Heart right ventricle (tissue), 16 donors: ENCODE measurements around the gene NBEA. TPM values are rescaled to one million over a fixed set of nuclear protein-coding genes. Genes with fewer than 3 reads are reported as not detected.
A peak's percentile ranks its signal among the peaks of the same experiment; 100 is the strongest.

Source experiments
- ATAC-seq, 8 donors: fragments of 200-7000 bp; cut with Tn5 transposase; one replicate each; pipeline ENCODE4 v1.9.1; 2020; ENCODE audit warnings: mild to moderate bottlenecking in 8 of 8, moderate library complexity in 8 of 8, moderate number of reproducible peaks in 1 of 8
- DNase-seq, 2 donors: peaks; one replicate each; pipeline ENCODE4 v3.0.0-alpha.2; 2020
- H3K27ac ChIP-seq, 10 donors: fragments of 200-600 bp; sonication (generic) in 2 of 10; one replicate each; pipeline versions ENCODE4 v1.5.0 to v1.8.0; 2020 to 2022; ENCODE audit warnings: mild to moderate bottlenecking in 3 of 10
- H3K27me3 ChIP-seq, 7 donors: fragments of 200-600 bp; one replicate each; pipeline ENCODE4 v1.8.0; 2021 to 2022; ENCODE audit warnings: mild to moderate bottlenecking in 2 of 7
- H3K36me3 ChIP-seq, 9 donors: fragments of 200-600 bp; sonication (generic) in 1 of 9; one replicate each; pipeline versions ENCODE4 v1.5.0 to v1.8.0; 2020 to 2022; ENCODE audit warnings: mild to moderate bottlenecking in 2 of 9
- H3K4me1 ChIP-seq, 9 donors: fragments of 200-600 bp; sonication (generic) in 1 of 9; one replicate each; pipeline versions ENCODE4 v1.5.0 to v1.8.0; 2020 to 2022; ENCODE audit warnings: mild to moderate bottlenecking in 4 of 9
- H3K4me3 ChIP-seq, 10 donors: fragments of 200-600 bp; sonication (generic) in 2 of 10; one replicate each; pipeline versions ENCODE4 v1.5.0 to v1.8.0; 2020 to 2022; ENCODE audit warnings: mild to moderate bottlenecking in 7 of 10, moderate library complexity in 2 of 10
- H3K9me3 ChIP-seq, 11 donors: fragments of 200-600 bp in 10 of 11; sonication (generic) in 2 of 11; one replicate each; pipeline versions ENCODE4 v1.5.0 to v1.8.0; 2013 to 2022; ENCODE audit warnings: mild to moderate bottlenecking in 2 of 11, control low read depth in 1 of 11, moderate library complexity in 1 of 11
- WGBS, 2 donors: extraction: QIAGEN DNeasy Blood & Tissue Kit; methylation state at CpG; one replicate each; pipeline ENCODE4 v1.1.7; 2013; ENCODE audit warnings: inconsistent platforms in 1 of 2; 5-methylcytosine and 5-hydroxymethylcytosine counted together
- intact Hi-C, 10 donors: fragments of 100-400 bp; cut with DNase I; formaldehyde crosslinking; loops; one replicate each; pipeline versions ENCODE4 v1.11.1 to v1.14.2; 2022
- polyA plus RNA-seq, 2 donors: library from polyadenylated mRNA; stranded (reverse); fragments of 200-250 nt; gene quantifications; one replicate each; pipeline ENCODE4 v1.2.3, GENCODE V29; 2013
- total RNA-seq, 10 donors: library from RNA; stranded (reverse); fragmentation: NEBNext Ultra II Directional in 3 of 10; extraction: Animal tissue kit (Norgen Biotek cat#: 25700) in 3 of 10; gene quantifications; one replicate each; pipeline versions ENCODE4 v1.2.1 to v1.2.4, GENCODE V29; 2021 to 2023
- TF ChIP-seq, protein P1 (sequence below), 9 donors: fragments of 200-600 bp; sonication (generic) in 2 of 9; IDR thresholded peaks; one replicate each; pipeline versions ENCODE4 v1.5.0 to v1.8.0; 2021 to 2022; ENCODE audit warnings: antibody characterized with exemption in 9 of 9, mild to moderate bottlenecking in 5 of 9, moderate library complexity in 1 of 9
- donor health status: Arrhythmogenic right ventricular cardiomyopathy.
- donor health status: ischemic (EF 13 %, LVEDD 7.1; RV severe dilation, severe dysfunction).
- donor health status: healthy with polysubstance abuse.
- donor health status: DM: no; HTN: yes; CAD: no.
- donor health status: DM: no; HTN: no; CAD: no.
- donor health status: ischemic (EF 25% LVEDD 6.9; RV normal size, moderate dysfunction).
- donor health status: ischemic (EF 25% LVEDD 5.7; RV mildly dilated, moderate dysfunction).
- donor health status: healthy.
- donor health status: DM: yes; HTN: yes; CAD: no.
- donor health status: Ischemic cardiomyopathy.
- donor health status: ischemic (EF 35%, LVEDD 5.7; RV mildly dilated, moderate dysfunction).
- donor health status: nonischemic (EF 11% LVEDD 7.7; RV severe dilation, severe dysfunction).
- donor health status: DM: yes; HTN: yes; CAD: no.
- donor health status: PGD.
- donor health status: ischemic (EF 29% LVEDD 5.4; RV normal size, mild dysfunction).
- donor health status: nonischemic (EF 23%, LVEDD 6.1; RV moderate dilation, normal function).

The NBEA gene
- total and polyA plus RNA-seq, 12 donors, result 4.3 to 30.6 (median 24.5) TPM

DNA sequence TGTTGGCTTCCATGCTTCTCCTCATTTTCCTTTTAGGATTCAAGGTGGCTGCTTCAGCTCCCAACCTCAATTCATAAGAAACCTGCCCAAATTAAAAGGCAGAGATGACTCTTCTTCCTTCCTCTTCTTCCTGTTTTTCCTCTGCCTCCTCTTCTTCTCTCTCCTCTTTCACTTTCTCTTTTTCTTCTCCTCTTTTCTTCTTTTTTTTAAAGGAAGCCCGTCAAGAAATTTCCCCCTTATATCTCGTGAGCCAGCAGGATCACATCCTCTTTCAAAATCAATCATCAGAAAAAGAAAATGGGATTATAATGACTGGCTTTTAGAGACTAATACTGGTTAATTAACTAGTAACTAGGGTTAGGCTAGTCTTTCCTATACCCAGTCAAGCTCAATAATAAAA lies 220.3 kb downstream of the NBEA start:
- 46 to 64% methylated on average over 2 of the region's 2 CpGs for WGBS, 2 donors
- TF ChIP-seq, protein P1, sequence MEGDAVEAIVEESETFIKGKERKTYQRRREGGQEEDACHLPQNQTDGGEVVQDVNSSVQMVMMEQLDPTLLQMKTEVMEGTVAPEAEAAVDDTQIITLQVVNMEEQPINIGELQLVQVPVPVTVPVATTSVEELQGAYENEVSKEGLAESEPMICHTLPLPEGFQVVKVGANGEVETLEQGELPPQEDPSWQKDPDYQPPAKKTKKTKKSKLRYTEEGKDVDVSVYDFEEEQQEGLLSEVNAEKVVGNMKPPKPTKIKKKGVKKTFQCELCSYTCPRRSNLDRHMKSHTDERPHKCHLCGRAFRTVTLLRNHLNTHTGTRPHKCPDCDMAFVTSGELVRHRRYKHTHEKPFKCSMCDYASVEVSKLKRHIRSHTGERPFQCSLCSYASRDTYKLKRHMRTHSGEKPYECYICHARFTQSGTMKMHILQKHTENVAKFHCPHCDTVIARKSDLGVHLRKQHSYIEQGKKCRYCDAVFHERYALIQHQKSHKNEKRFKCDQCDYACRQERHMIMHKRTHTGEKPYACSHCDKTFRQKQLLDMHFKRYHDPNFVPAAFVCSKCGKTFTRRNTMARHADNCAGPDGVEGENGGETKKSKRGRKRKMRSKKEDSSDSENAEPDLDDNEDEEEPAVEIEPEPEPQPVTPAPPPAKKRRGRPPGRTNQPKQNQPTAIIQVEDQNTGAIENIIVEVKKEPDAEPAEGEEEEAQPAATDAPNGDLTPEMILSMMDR (IDR thresholded peaks at IDR 0.05), result no peak
- Histone ChIP-seq H3K9me3 (no peaks in the 10 kb centered on the region), H3K4me1 (peaks cover 0 to 10% (median 6%) of the 10 kb centered on the region in 9 donors), H3K4me3 (peak overlapping the region in 2 of 10 donors; percentile 3 to 5), H3K27me3 (no peaks in the 10 kb centered on the region), H3K27ac (peak overlapping the region in 1 of 10 donors; percentile 8), H3K36me3 (peaks cover 0 to 17% (median 0%) of the 10 kb centered on the region in 9 donors)
- intact Hi-C loops, result loop anchor here in 3 of 10 donors (5.0 to 10.0 kb wide), 5 partner anchors 1078 to 1368 kb away; no protein-coding TSS in a partner anchor
- DNase-seq, result no peak
- ATAC-seq, result no peak

DNA sequence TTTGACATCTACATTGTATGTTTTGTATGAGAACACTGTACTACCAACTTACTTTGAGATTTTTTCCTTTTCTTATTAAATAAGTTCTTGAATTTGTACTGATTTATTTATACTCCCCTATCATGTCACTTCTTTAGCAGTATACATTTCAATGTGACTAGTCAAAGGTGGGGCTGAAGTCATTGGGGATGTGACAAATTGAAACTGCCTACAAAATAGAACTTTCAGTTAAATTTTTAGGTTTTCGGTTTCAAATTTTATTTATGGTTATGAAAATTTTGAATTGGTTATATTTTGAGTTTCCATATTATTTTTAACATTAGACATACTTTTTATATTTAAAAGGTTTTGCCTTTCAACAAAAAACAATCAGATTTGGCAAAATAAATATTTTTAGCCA lies 221.6 kb downstream of the NBEA start:
- Histone ChIP-seq H3K27ac (no peak overlapping the region), H3K4me3 (no peak overlapping the region), H3K36me3 (peaks cover 0 to 16% (median 0%) of the 10 kb centered on the region in 9 donors), H3K27me3 (no peaks in the 10 kb centered on the region), H3K4me1 (peaks cover 0 to 20% (median 6%) of the 10 kb centered on the region in 9 donors), H3K9me3 (no peaks in the 10 kb centered on the region)
- ATAC-seq (no peak), DNase-seq (no peak)
- WGBS, 2 donors, result 98 to 100% methylated on average over 1 of the region's 1 CpG
- intact Hi-C loops, result loop anchor here in 4 of 10 donors (2.0 to 10.0 kb wide), 6 partner anchors 1079 to 1369 kb away; no protein-coding TSS in a partner anchor
- TF ChIP-seq, protein P1 (IDR thresholded peaks at IDR 0.05), result no peak

DNA sequence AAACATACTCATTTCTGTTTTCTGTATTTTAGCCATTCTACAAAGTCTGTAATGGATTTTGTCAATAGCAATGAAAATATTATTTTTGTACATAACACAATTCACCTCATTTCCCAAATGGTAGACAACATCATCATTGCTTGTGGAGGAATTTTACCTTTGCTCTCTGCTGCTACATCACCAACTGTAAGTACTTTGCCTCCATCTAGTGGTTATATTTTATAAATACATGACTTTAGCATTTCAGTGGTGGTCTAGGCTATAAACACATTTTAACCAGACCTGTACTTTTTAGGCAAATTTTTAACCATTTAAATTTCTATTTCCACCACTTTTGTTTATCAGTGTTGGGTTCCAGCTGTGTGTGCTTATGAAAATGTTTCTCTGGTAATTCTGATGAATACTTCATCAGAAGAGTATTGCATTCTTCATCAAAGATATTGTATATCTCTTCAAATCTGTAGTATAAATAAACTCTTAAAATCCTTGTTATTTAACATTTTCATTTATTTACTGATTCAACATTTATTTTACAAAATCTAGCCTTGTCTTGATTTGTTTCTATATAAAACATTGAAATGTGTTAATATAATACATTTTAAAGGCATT lies 222.4 kb downstream of the NBEA start:
- ATAC-seq (peak in 3 of 8 donors; percentile 54 to 71 (median 65)), DNase-seq (no peak)
- Histone ChIP-seq H3K27me3 (no peaks in the 10 kb centered on the region), H3K9me3 (no peaks in the 10 kb centered on the region), H3K27ac (no peak overlapping the region), H3K4me3 (no peak overlapping the region), H3K36me3 (peaks cover 0 to 8% (median 0%) of the 10 kb centered on the region in 9 donors), H3K4me1 (peaks cover 0 to 20% (median 6%) of the 10 kb centered on the region in 9 donors)
- TF ChIP-seq, protein P1 (IDR thresholded peaks at IDR 0.05), result peak; percentile 51 to 82 (median 71)
- intact Hi-C loops, result loop anchor here in 4 of 10 donors (2.0 to 10.0 kb wide), 6 partner anchors 1080 to 1370 kb away; no protein-coding TSS in a partner anchor

DNA sequence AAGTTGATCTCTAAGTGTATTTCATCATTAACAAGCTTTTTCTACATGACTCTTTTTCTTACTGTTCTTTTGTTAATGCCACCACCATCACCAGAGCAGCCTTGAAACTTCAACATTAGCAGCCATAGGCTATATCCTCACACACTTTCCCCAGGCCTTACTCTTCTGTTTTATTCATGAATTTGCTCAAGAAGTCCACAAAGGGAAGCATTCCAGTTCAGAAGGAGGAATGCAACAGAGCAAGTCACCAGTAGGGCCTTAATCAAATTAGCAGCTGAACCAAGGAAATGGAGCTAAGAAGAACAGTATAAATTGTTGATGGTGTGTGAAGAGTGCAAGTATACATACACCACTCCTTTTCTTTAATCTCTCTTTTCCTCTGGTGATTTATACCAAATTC lies 223.1 kb downstream of the NBEA start:
- no peak for DNase-seq
- intact Hi-C loops, result loop anchor here in 4 of 10 donors (2.0 to 10.0 kb wide), 4 partner anchors 1080 to 1370 kb away; no protein-coding TSS in a partner anchor
- TF ChIP-seq, protein P1 (IDR thresholded peaks at IDR 0.05), result no peak
- H3K27me3 ChIP-seq, result no peaks in the 10 kb centered on the region
- H3K36me3 ChIP-seq, result peaks cover 0 to 3% (median 0%) of the 10 kb centered on the region in 9 donors
- no peaks in the 10 kb centered on the region for H3K9me3 ChIP-seq
- ATAC-seq, result no peak
- H3K27ac ChIP-seq, result no peak overlapping the region
- no peak overlapping the region for H3K4me3 ChIP-seq
- peaks cover 0 to 20% (median 6%) of the 10 kb centered on the region in 9 donors for H3K4me1 ChIP-seq
